WI38 (cell line): Measurements from ENCODE around the gene OR9G4.

Source experiments
- H3K4me3 ChIP-seq: 2 replicates; pipeline ENCODE4 v1.5.1; 2011; ENCODE audit warnings: low read depth, mild to moderate bottlenecking, control low read depth, low read length
- CTCF ChIP-seq: IDR thresholded peaks from 2 replicates; pipeline ENCODE4 v1.5.1; 2012; ENCODE audit warnings: low read depth, mild to moderate bottlenecking, control low read depth, low read length

The OR9G4 gene

DNA sequence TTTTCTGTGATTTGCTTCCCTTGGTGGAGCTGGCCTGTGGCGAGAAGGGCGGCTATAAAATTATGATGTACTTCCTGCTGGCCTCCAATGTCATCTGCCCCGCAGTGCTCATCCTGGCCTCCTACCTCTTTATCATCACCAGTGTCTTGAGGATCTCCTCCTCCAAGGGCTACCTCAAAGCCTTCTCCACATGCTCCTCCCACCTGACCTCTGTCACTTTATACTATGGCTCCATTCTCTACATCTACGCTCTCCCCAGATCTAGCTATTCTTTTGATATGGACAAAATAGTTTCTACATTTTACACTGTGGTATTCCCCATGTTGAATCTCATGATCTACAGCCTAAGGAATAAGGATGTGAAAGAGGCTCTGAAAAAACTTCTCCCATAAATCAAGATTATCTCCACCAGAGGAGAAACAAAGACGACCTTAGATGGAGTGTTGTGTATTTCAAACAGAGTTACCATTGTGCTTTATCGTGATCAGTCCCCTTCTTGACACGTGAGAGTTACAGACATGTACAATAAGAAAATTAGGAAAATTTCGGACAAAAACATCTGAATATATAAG, 47.5 kb downstream of the OR9G4 start:
- TF ChIP-seq CTCF = no peak
- H3K4me3 ChIP-seq = no peak overlapping the region

DNA sequence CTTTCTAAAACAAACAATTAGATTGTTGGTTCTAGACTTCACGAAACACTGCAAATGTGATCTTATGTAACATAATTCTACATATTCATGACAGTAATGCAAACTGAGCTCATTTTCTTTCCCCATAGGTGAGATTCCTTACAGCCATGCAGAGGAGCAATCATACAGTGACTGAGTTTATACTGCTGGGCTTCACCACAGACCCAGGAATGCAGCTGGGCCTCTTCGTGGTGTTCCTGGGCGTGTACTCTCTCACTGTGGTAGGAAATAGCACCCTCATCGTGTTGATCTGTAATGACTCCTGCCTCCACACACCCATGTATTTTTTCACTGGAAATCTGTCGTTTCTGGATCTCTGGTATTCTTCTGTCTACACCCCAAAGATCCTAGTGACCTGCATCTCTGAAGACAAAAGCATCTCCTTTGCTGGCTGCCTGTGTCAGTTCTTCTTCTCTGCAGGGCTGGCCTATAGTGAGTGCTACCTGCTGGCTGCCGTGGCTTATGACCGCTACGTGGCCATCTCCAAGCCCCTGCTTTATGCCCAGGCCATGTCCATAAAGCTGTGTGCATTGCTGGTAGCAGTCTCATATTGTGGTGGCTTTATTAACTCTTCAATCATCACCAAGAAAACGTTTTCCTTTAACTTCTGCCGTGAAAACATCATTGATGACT, 48.1 kb downstream of the OR9G4 start:
- H3K4me3 ChIP-seq = no peak overlapping the region
- no peak for TF ChIP-seq CTCF

GRCh38 chr11:56698795-56699194, 49.7 kb downstream of the OR9G4 start, which contains the start of gene OR9G1:
TSS of gene OR9G1 (plus strand) at chr11:56699095. CDS start at chr11:56700388, 1,293 bp downstream.
- no peak within 1 kb of the TSS for H3K4me3 ChIP-seq
- TF ChIP-seq CTCF = no peak

DNA sequence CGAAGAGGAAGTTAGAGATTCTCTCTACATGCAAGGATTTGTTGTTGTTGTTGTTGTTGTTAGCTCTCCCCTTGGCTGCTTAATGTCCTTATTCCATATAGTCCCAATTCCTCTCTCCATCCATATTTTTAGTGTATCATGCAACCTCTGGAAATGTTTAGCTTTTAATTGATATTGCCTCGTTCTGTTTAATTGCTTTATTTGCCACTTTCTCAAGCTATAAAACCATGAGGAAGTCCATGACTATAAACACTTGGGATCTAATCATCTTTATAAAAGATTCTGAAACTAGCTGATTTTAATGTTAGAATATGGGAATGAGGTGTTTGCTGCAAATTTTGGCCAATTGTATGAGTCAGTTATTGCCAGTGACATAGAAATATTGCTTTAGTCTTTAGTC, 55.1 kb downstream of the OR9G4 start:
- TF ChIP-seq CTCF = no peak
- H3K4me3 ChIP-seq = no peak overlapping the region
